Upper lobe of left lung (tissue), 6 donors: ENCODE measurements around the gene RNF150. TPM values are rescaled to one million over a fixed set of nuclear protein-coding genes. Genes with fewer than 3 reads are reported as not detected.

Source experiments
- ATAC-seq, 2 donors: fragments of 200-7000 bp; cut with Tn5 transposase; one replicate each; pipeline ENCODE4 v1.9.1; 2022; ENCODE audit warnings: mild to moderate bottlenecking in 2 of 2, moderate library complexity in 2 of 2; ENCODE audit not compliant: low FRiP score in 2 of 2
- DNase-seq, 2 donors: peaks; one replicate each; pipeline ENCODE4 v3.0.0-alpha.2; 2019 to 2020
- H3K27ac ChIP-seq, 4 donors: fragments of 200-600 bp; sonication (generic); one replicate each; pipeline ENCODE4 v1.5.1; 2016 to 2019
- H3K27me3 ChIP-seq, 4 donors: fragments of 200-600 bp; sonication (generic); one replicate each; pipeline ENCODE4 v1.5.1; 2017 to 2019
- H3K36me3 ChIP-seq, 4 donors: fragments of 200-600 bp; sonication (generic); one replicate each; pipeline ENCODE4 v1.5.1; 2016 to 2019
- H3K4me1 ChIP-seq, 4 donors: fragments of 200-600 bp; sonication (generic); one replicate each; pipeline ENCODE4 v1.5.1; 2018 to 2019
- H3K4me3 ChIP-seq, 4 donors: fragments of 200-600 bp; sonication (generic); one replicate each; pipeline ENCODE4 v1.5.1; 2017 to 2019; ENCODE audit warnings: mild to moderate bottlenecking in 2 of 4, moderate library complexity in 1 of 4
- H3K9me3 ChIP-seq, 4 donors: fragments of 200-600 bp; sonication (generic); one replicate each; pipeline ENCODE4 v1.5.1; 2018 to 2019
- EP300 ChIP-seq, 4 donors: sonication (generic); formaldehyde crosslinking; IDR thresholded peaks; one replicate each; pipeline ENCODE4 v1.5.1; 2017; ENCODE audit warnings: antibody characterized with exemption in 4 of 4, control low read depth in 2 of 4
- POLR2A ChIP-seq, 4 donors: fragments of 450-650 bp; IDR thresholded peaks; one replicate each; pipeline ENCODE4 v1.5.1; 2016 to 2017; ENCODE audit warnings: antibody characterized with exemption in 4 of 4, mild to moderate bottlenecking in 2 of 4
- POLR2AphosphoS5 ChIP-seq, 2 donors: sonication (generic); formaldehyde crosslinking; IDR thresholded peaks; one replicate each; pipeline ENCODE4 v1.5.1; 2017; ENCODE audit warnings: antibody characterized with exemption in 2 of 2
- WGBS, 2 donors: methylation state at CpG; one replicate each; pipeline ENCODE4 v1.1.5; 2017 to 2018; 5-methylcytosine and 5-hydroxymethylcytosine counted together
- total RNA-seq, 6 donors: library from RNA; depleted of rRNA in 4 of 6; stranded (reverse); fragments of >200 nt in 4 of 6; gene quantifications; one replicate each; pipeline versions ENCODE4 v1.1.0 to v1.2.1, GENCODE V29; 2016 to 2021
- TF ChIP-seq, protein P1 (sequence below), 6 experiments: fragments of 450-650 bp in 4 of 6; fragments of 200-600 bp in 2 of 6; sonication (generic) in 2 of 6; IDR thresholded peaks; one replicate each; pipeline ENCODE4 v1.5.1; 2016 to 2019; ENCODE audit warnings: antibody characterized with exemption in 6 of 6
- donor health status: DM: no; HTN: no; CAD: no; lungs with moderate emphysema.
- donor health status: DM: no; HTN: yes; CAD: no; lungs with severe emphysema.

The RNF150 gene
- total RNA-seq, 6 donors from 2014 or later = 0.46 to 2.1 (median 1.4) TPM

DNA sequence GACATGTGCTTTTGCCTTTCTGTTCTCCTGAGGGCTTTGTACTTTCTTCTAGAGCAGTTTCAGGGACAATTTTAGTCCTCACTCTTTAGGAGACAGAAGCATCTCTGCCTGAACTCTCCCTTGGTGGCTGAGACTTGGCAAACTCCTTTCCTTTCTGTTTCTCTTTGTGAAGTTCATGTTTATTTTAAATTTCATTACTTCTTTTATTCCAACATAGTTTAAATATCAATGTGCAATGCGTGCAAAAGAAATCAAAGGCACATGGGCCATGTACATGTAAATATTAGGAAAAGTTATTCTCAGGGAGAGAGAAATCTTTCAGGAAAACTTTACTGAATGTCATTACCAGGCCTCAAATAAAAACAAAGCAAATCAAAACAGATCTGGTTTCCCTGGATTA lies 177.6 kb downstream of the RNF150 start:
- H3K9me3 ChIP-seq = no peaks in the 10 kb centered on the region
- WGBS, 2 donors = 61 to 63% methylated on average over 1 of the region's 1 CpG
- TF ChIP-seq EP300 (IDR thresholded peaks at IDR 0.05) (no peak), POLR2A (IDR thresholded peaks at IDR 0.05) (no peak), POLR2AphosphoS5 (IDR thresholded peaks at IDR 0.05) (no peak)
- TF ChIP-seq, protein P1, sequence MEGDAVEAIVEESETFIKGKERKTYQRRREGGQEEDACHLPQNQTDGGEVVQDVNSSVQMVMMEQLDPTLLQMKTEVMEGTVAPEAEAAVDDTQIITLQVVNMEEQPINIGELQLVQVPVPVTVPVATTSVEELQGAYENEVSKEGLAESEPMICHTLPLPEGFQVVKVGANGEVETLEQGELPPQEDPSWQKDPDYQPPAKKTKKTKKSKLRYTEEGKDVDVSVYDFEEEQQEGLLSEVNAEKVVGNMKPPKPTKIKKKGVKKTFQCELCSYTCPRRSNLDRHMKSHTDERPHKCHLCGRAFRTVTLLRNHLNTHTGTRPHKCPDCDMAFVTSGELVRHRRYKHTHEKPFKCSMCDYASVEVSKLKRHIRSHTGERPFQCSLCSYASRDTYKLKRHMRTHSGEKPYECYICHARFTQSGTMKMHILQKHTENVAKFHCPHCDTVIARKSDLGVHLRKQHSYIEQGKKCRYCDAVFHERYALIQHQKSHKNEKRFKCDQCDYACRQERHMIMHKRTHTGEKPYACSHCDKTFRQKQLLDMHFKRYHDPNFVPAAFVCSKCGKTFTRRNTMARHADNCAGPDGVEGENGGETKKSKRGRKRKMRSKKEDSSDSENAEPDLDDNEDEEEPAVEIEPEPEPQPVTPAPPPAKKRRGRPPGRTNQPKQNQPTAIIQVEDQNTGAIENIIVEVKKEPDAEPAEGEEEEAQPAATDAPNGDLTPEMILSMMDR (IDR thresholded peaks at IDR 0.05) = no peak
- H3K4me3 ChIP-seq = no peak overlapping the region
- H3K27ac ChIP-seq = no peak overlapping the region
- H3K27me3 ChIP-seq = no peaks in the 10 kb centered on the region
- DNase-seq = no peak
- no peaks in the 10 kb centered on the region for H3K4me1 ChIP-seq
- no peak for ATAC-seq
- no peaks in the 10 kb centered on the region for H3K36me3 ChIP-seq

DNA sequence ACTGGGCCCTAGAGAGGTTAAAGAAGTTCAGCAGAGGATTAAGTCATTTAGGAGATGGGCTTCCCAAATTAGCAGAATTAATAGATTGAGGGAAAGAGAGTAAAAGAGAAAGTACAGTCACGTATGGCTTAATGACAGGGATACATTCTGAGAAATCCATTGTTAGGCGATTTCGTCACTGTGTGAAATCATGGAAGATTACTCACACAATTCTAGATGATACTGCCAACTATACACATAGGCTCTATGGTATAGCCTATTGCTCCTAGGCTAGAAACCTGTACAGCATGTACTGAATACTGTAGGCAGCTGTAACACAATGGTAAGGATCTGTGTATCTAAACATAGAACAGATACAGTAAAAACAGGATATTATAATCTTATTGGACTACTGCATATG lies 180.6 kb downstream of the RNF150 start:
- Histone ChIP-seq H3K36me3 (no peaks in the 10 kb centered on the region), H3K4me3 (no peak overlapping the region), H3K27ac (no peak overlapping the region), H3K4me1 (no peaks in the 10 kb centered on the region), H3K27me3 (no peaks in the 10 kb centered on the region), H3K9me3 (no peaks in the 10 kb centered on the region)
- no peak for TF ChIP-seq POLR2A (IDR thresholded peaks at IDR 0.05)
- no peak for TF ChIP-seq POLR2AphosphoS5 (IDR thresholded peaks at IDR 0.05)
- no peak for TF ChIP-seq EP300 (IDR thresholded peaks at IDR 0.05)
- TF ChIP-seq, protein P1 (IDR thresholded peaks at IDR 0.05) = no peak
- DNase-seq (no peak), ATAC-seq (no peak)
- 88 to 92% methylated on average over 3 of the region's 3 CpGs for WGBS, 2 donors

DNA sequence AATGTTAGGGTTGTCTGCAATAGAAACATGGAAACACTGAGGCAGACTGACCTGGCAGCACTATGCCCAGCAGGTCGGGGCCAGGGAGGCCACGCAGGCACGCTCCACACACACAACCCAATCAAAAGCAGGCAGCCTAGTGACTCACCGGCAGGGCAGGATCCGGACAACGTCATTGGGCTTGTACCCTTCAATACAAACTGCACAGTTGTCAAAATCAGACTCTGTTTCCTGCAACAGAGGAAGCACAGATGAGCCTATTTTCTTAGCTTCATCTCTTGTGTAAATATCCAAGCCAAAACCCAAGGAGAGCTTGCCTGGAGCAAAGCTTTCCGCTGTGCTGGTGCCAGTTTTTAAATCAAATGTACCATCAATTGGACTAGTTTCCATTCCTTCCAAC lies 185.8 kb downstream of the RNF150 start:
- DNase-seq (peak in 1 of 2 donors; percentile 43), ATAC-seq (no peak)
- H3K4me3 ChIP-seq = no peak overlapping the region
- TF ChIP-seq EP300 (IDR thresholded peaks at IDR 0.05) (no peak), POLR2A (IDR thresholded peaks at IDR 0.05) (no peak), POLR2AphosphoS5 (IDR thresholded peaks at IDR 0.05) (no peak)
- TF ChIP-seq, protein P1 (IDR thresholded peaks at IDR 0.05) = no peak
- H3K27ac ChIP-seq = no peak overlapping the region
- H3K9me3 ChIP-seq = no peaks in the 10 kb centered on the region
- no peaks in the 10 kb centered on the region for H3K27me3 ChIP-seq
- 76 to 82% methylated on average over 7 of the region's 7 CpGs for WGBS, 2 donors
- H3K4me1 ChIP-seq = no peaks in the 10 kb centered on the region
- no peaks in the 10 kb centered on the region for H3K36me3 ChIP-seq

DNA sequence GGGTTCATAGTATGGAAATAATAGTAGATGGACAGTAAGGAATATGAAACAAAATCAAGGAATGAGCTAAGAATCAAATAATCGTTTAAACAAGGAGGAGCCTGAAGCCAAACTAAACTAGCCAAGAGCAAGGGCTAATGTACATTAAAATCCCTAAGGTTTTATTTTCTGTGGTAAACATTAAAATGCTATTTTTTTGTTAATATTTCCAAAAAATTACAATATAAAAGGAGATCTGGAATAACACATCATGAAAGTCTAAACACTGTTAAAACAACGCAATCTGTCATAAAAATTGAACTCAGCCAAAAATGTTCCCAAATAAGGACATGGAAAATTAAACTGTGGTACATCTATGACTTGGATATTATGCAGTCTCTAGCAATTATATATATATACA lies 188.2 kb downstream of the RNF150 start:
- Histone ChIP-seq H3K4me1 (no peaks in the 10 kb centered on the region), H3K27ac (no peak overlapping the region), H3K27me3 (no peaks in the 10 kb centered on the region), H3K9me3 (no peaks in the 10 kb centered on the region), H3K4me3 (no peak overlapping the region), H3K36me3 (no peaks in the 10 kb centered on the region)
- no peak for DNase-seq
- ATAC-seq = no peak
- TF ChIP-seq POLR2AphosphoS5 (IDR thresholded peaks at IDR 0.05) (no peak), POLR2A (IDR thresholded peaks at IDR 0.05) (no peak), EP300 (IDR thresholded peaks at IDR 0.05) (no peak)
- TF ChIP-seq, protein P1 (IDR thresholded peaks at IDR 0.05) = no peak
- 79 to 80% methylated on average over 2 of the region's 2 CpGs for WGBS, 2 donors

DNA sequence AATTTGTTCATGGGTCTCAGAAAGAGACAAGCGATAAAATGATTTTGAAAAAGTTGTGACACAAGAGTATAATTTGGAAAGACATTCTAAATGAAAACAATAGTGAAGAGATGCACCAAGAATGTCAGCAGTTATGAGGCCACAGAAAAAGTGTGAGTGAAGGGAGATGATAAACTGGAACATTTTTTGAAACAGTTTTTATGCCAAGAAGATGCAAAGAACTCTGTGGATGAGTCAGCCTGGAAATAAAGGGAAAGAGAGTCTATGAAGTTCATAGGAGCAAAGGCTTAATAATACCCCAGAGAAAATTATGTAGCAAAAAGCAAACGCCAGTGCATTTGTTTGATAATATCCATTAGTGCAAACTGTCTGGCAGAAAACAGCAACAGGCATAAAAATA lies 188.7 kb downstream of the RNF150 start:
- no peak overlapping the region for H3K4me3 ChIP-seq
- ATAC-seq (no peak), DNase-seq (no peak)
- H3K36me3 ChIP-seq = no peaks in the 10 kb centered on the region
- WGBS, 2 donors = 71 to 81% methylated on average over 2 of the region's 2 CpGs
- H3K27me3 ChIP-seq = no peaks in the 10 kb centered on the region
- no peak for TF ChIP-seq POLR2AphosphoS5 (IDR thresholded peaks at IDR 0.05)
- TF ChIP-seq, protein P1 (IDR thresholded peaks at IDR 0.05) = no peak
- no peak for TF ChIP-seq POLR2A (IDR thresholded peaks at IDR 0.05)
- TF ChIP-seq EP300 (IDR thresholded peaks at IDR 0.05) = no peak
- no peaks in the 10 kb centered on the region for H3K9me3 ChIP-seq
- no peaks in the 10 kb centered on the region for H3K4me1 ChIP-seq
- no peak overlapping the region for H3K27ac ChIP-seq
